ENCODE measurements around the gene COL5A2.

DNA sequence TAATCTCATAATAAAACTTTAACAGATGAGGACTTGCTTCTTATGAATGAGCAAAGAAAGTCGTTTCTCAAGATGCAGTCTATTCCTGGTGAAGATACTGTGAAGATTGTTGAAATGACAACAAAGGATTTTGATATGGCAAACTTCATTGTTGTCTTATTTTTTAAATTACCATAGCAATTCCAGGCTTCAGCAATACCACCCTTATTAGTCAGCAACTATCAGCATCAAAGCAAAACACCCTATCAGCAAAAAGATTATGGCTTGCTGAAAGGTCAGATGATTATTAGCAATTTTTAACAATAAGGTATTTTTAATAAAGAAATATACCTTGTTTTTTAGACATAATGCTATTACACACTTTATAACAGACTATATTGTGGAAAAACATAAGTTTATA, 88.3 kb downstream of the COL5A2 start:
- TF ChIP-seq, protein P1, sequence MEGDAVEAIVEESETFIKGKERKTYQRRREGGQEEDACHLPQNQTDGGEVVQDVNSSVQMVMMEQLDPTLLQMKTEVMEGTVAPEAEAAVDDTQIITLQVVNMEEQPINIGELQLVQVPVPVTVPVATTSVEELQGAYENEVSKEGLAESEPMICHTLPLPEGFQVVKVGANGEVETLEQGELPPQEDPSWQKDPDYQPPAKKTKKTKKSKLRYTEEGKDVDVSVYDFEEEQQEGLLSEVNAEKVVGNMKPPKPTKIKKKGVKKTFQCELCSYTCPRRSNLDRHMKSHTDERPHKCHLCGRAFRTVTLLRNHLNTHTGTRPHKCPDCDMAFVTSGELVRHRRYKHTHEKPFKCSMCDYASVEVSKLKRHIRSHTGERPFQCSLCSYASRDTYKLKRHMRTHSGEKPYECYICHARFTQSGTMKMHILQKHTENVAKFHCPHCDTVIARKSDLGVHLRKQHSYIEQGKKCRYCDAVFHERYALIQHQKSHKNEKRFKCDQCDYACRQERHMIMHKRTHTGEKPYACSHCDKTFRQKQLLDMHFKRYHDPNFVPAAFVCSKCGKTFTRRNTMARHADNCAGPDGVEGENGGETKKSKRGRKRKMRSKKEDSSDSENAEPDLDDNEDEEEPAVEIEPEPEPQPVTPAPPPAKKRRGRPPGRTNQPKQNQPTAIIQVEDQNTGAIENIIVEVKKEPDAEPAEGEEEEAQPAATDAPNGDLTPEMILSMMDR (IDR thresholded peaks at IDR 0.05) = no peak
- no peak for TF ChIP-seq POLR2A (IDR thresholded peaks at IDR 0.05)

All from right lobe of liver (tissue), 4 donors.